ENCODE results near the gene IL17REL. TPM values are rescaled to one million over a fixed set of nuclear protein-coding genes. Genes with fewer than 3 reads are reported as not detected.

Gene IL17REL
- polyA plus RNA-seq, 3 donors: 0.03 to 0.06 TPM; not detected in 1

DNA sequence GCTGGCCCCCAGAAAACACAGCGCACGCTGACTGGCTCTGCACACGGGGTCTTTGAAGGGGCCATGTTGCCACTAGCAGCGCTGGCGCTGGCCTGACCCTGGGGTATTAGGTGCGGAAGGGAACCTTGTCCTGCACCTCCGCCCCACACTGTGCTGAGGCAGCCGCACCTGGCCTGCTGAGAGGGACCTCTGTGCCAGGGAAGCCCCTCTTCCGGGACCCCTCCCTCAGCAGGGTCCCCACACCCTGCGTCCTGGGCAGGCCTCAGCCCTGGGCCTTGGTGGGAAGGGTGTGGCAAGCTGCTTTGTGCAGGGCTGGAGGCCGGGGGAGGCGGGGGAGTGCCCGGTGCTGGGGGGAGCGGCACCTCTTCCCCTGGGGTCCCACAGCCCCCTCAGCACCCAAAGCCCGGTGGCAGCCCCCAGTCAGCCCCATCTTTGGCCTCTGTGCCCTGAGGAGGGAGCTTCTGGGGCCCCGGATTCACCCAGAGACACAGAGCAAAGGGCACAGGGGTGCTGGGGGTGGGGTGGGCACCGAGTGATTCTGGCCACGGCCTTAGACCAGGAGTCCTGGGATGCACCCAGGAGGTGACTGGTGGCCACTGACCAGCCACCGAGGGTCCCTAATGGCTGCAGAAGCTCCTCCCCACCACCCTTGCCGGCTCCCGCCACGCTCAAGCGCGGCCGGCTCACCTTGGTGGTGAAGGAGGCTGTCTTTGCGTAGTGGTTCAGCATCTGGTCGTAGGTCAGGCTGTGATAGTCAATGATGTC is 34.1 kb upstream of the IL17REL start:
- no peak for DNase-seq

DNA sequence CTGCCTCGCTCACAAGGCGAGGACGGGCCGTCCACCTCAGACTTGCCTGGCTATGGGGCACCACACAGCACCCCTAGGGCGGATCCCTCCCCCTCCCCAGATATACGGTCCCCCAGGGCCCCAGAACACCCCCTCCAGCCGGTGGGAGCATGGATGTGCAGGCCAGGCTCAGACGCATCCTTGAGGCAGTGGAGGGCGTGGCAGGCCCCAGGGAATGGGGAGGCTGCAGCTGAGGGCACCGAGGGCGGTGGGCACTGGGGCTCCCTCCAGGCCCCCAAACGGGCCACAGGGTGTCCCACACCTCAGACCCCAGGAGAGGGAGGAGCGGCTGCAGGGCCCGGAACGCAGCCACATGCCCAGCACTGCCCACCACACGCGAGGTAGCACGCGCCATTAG is 33.5 kb upstream of the IL17REL start:
- no peak for DNase-seq

DNA sequence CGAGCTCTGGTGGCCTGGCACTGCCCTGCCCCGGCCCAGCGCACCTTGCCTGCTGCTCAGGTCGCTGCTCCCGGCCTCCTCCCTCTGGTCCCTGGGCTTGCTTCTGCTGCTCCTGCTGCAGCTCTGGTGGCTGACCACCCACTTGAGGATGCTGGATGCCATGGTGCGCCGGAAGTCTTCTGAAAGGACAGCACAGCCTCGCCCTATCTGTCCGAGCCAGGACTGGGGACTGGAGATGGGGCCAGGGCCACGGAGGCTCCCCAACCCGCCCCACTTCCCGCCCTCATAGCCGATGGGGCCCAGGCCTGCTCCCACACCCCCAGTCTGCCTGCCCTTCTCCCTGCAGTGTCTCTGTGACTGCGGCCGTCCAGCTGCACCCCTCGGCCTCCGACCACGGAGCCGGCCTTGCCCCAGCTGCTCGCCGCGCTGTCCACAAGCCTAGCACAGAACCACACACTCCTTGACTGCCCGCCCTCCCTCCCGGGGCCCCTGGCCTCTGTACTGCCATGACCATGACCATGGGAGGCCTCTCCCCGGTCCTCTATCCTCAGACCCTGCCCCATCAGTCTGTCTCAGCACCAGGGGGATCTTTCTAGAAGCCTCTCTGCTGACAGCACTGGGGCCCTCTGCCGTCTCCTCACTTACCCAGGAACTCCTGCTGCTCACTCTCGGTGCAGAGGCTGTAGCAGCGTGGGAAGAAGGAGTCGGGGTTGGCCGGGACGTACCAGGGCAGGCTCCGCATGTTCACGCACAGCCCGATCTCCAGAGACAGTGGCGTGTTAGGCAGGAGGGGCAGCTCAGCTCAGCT is 32.9 kb upstream of the IL17REL start:
- DNase-seq: no peak

DNA sequence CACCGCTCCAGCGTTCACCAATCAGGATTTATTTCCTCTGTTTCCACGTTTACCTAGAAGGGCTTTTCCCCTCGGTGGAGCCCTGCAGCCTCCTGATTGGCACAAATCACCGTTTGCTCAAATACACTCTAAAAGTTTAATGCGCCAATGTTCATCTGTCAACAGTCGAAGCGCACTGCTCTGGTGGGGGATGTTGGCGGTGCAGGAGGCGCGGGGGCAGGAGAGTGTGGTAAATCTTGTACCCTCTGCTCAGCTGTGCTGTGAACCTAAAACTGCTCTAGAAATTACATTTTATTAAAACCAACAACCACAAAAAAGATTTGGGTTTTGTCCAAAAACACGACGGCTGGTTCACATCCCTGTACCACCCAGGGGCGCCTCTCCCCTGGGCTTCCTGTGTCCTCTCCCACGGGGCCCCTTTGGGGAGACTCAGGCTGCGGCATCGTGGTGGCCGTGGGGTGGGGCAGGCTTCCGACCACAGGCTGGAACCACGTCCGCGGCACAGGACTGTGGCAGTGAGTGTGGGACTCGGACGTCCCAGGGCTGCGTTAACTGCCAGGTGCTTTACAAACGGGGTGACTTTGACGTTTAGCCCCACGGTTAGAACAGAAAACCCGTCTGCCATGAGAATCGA is 32.0 kb upstream of the IL17REL start:
- no peak for DNase-seq

DNA sequence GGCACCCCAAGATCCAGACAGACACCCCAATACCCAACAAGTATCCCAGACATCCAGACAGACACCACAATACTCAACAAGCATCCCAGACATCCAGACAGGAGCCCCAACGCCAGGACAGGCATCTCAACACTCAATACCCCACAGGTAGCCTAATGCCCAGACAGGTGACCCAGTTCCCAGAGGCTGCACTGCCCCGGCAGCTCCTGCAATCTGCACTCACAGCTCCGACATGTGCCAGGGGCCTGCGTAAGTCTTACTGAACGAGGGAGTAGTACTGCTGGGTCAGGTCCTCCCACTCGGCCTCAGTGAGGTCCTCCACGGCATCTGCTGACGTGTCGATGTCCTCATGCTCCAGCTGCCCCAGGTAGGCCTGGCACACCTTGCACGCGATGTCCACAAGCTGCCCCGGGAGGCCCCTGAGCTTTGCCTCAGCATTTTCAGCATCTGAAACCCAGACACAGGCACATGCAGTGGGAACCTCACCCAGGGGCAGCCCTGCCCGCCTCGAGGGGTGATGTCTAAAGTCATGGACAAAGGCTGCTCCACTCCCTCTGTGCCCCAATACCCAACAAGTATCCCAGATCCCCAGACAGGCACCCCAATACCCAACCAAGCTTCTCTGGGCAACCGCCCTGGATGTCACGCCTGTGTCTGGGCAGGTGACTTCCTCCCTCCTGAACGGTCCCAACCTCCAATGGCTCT is 28.9 kb upstream of the IL17REL start:
- no peak for DNase-seq

DNA sequence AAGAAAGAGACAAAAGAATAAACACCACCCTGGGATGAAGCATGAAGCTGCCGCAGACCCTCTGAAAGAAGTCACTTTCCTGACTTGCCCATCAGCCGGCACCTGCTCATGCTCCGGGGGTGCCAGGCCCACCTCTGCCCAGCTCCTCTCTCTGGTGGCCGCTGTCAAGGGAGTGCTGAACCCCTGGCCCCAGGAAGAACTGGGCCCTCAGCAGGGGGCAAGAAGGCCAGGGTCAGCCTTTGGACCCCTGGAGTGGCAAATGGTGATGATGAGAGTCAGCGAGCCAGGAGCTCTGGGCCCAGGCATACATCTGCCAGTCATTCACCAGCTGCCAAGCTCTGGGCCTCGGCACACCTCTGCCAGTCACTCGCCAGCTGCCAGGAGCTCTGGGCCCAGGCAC is 28.2 kb upstream of the IL17REL start:
- DNase-seq: no peak

DNA sequence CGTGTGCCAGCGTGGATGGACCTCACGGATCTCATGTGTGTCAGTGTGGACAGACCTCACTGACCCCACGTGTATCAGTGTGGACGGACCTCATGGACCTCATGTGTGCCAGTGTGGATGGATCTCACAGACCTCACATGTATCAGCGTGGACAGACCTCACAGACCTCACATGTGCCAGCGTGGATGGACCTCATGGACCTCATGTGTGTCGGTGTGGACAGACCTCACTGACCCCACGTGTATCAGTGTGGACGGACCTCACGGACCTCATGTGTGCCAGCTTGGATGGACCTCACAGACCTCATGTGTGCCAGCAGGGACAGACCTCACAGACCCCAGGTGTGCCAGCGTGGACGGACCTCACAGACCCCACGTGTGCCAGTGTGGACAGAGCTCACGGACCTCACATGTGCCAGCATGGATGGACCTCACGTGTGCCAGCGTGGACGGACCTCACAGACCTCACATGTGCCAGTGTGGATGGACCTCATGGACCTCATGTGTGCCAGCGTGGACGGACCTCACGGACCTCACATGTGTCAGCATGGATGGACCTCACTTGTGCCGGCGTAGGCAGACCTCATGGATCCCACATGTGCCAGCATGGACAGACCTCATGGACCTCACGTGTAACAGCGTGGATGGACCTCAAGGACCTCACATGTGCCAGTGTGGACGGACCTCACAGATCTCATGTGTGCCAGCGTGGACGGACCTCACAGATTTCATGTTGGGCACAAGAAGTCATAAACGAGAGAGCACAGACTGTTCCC is 27.3 kb upstream of the IL17REL start:
- DNase-seq: no peak

DNA sequence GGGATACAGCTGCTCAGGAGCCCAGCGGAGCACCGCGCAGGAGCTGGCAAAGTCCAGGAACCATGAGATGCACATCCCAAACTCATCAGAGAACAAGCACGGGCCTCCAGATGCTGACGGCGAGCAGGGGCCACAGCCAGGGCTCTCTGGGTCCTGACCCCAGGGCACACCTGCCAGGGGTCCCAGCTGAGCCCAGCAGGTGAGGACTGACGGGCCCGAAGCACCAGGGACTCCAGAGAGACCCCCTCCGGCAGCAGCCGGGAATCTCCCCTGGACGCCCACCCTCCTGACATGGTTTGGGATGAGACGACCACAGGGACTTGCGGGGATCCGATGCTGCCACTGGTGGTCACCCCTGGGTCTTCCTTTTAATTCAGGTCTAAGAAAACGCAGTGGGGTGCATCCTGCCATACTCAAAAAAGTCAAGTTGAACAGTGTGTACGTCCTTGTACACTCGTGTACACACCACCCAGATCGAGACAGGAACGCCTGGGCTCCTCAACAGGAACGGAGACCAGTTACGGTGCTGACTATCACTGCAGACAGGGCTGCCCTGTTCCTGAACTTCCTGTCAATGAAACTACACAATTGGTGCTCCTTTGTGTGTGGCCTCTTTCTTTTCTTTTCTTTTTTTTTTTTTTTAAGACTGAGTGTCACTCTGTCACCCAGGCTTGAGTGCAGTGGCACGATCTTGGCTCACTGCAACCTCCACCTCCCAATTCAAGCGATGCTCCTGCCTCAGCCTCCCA is 23.6 kb upstream of the IL17REL start:
- no peak for DNase-seq

DNA sequence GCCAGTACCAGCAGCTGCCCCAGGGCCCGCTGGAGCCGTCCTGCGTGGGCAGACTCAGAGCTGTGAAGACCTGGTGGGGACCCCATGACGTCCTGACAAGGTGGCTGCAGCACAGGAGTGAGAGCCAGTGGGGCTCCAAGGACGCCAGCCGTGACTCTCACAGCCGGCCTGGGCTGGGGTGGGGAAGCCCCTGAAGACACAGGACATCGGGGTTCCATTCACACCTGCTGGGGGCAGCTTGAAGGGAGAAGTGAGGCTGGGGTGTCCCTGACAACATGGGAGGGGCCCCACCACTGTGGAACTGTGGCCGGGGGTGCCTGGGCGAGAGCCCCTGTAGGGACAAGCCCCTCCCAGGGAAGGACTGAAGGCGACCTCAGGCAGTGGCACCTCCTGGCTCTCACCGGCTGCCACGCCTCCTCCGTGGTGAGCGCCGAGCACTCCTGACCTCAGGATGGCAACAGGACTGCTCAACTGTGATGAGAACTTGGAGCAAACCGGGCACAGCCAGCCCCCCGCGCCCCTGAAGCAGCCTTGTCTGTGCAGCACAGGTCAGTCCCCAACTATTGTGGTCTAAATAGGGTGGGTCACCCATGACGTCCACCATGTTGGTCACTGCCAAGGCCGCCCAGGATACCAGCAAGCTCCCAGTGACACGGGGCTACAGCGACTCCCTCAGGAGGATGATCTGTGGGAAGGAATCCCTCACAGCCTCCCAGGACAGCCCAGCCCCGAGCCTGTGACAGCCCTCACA is 22.7 kb upstream of the IL17REL start:
- no peak for DNase-seq

DNA sequence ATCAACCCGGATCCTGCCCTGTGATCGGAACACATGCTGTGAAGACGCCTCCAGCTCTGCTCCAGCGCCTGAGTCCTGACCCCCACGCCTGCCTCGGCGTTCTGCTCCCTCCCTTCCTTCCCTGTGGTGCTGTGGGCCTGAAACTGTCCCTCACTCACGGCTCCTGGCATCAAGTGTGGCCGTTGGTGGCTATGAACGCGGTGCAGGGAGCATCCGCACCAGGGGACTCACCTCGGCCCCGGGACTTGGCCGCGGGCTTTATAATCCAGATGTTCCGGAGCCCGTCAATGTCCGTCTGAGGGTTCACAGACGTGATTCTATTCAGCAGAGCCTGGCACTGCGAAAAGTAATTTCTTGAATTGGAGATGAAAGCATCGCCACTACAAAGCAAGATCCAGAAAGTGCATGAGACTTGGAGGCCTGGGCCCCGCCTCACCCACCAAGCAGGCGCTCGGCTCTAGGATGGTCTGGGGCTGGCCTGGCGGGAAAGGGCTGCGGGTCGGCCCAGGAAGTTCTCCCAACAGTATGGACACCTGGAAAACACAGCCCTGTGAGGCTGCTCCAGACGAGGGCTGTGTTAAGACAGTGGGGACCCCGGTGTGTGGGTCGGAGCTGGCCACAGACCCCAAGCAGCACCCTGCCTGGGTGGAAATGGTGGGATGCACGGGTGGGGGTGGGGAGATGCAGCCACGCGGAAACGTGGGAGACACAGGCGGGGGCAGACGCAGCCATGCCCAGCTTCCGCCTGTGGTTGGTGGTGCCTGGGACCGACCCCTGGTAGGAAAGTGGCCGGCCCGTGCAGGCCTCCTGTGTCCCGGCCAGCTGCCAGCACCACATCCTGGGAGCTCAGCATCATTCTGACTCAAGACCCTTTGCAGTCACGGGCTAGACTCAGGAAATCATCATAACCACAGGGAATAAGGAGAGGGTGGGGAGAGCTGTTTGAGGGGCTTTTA is 21.8 kb upstream of the IL17REL start:
- DNase-seq: no peak

DNA sequence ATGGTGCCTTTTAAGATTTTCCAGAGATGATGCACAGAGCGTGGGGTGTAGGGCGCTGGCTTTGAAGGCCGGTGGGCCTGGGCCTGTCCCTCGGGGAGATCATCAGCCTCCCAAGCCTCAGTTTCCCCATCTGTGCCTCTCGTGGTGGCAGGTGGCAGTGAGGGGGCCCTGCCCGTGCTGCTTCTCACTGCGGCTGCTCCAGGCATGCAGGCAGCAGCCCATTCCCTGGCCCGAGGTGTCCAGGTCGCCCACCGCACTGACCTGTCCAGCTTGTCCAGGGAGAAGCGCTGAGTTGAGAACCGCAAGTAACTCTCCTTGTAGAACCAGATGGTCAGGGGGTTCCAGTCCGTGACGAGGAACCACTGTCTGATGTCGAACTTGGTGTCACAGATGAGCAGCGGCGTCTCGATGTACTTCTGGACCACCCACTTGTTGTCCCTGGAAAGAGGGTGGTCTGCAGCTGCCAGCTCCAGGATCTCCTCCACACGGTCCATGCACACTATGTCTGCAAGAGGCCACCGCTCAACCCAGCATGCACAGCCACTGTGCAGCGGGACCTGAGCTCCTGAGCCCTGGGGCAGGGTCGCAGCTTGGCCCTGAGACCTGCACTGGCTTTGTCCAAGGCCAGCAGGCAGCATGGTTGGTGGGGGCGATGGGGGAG is 20.5 kb upstream of the IL17REL start:
- no peak for DNase-seq

DNA sequence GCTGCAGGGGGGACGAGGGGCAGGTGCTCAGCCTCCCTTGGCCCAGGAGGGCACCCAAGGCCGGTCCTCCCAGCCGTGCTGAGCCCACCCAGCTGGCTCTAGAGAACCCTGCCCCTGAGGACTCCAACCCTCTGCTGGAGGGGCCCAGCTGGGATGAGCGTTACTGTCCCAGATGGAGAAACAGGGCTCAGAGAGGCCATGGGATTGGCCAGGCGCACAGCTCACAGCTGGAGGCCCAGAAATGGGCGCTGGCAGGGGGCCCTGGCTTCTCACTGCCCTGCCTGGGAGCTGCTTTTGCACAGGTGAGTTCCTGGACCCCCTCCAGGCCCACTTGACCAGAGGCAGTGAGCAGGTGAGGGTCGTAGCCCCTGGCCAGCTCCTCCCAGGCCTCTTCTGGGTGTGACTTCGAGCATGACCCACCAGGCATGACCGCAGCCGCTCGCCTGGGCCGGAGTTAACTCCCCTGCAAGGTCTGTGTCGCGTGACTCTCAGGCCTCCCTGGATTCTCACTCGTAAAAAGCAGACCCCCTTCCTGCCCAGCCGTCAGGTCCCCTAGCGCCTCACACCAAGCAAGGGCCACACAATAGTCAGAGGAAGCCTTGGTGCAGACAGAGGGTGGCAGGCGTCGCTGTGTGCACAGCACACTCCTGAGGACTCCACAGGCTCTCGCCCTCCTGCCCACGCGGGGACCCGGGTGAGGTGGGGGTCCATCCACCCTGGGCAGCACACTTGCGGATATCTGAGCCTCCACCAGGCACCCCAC is 19.7 kb upstream of the IL17REL start:
- DNase-seq: no peak

DNA sequence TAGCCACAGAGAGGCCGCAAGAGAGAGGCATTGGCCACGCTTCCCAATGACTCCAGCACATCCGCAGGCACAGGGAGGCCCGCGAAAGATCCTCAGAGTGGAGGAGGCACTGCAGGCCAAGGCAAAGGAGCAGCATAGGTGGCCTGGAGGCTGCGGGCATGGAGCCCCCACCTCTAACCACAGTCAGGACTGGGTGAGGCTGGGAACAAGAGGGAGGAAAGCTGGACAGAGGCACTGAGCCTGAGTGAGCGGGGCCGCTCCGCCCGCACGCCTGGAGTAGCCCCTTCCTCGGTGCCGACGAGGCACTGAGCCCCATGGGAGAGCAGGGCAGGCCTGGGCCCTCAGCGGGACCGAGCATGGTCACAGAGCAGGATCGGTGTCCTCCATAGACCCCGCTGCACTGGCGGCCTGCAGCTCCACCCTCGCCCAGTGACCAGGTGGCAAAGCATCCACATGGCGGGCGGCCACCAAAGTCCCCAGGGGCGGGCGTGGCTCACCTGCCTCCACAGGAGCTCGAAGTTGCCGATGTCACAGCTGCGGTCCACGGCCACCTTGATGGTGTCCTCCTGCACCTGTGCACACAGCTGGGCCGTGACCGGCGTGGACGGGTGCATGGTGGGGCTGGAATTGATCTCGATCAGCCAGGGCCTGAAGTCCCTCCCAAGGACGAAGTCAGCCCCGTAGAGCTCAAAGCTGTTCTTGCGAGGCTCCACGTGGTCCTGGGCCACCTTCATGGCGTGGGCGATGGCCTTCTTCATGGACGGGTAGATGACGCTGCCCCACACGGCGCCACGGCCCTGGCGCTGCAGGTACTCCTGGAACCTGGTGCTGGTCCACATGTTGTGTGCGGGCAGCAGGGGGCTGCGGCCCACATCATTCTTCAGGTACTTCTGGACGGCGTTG is 18.9 kb upstream of the IL17REL start:
- DNase-seq: no peak

DNA sequence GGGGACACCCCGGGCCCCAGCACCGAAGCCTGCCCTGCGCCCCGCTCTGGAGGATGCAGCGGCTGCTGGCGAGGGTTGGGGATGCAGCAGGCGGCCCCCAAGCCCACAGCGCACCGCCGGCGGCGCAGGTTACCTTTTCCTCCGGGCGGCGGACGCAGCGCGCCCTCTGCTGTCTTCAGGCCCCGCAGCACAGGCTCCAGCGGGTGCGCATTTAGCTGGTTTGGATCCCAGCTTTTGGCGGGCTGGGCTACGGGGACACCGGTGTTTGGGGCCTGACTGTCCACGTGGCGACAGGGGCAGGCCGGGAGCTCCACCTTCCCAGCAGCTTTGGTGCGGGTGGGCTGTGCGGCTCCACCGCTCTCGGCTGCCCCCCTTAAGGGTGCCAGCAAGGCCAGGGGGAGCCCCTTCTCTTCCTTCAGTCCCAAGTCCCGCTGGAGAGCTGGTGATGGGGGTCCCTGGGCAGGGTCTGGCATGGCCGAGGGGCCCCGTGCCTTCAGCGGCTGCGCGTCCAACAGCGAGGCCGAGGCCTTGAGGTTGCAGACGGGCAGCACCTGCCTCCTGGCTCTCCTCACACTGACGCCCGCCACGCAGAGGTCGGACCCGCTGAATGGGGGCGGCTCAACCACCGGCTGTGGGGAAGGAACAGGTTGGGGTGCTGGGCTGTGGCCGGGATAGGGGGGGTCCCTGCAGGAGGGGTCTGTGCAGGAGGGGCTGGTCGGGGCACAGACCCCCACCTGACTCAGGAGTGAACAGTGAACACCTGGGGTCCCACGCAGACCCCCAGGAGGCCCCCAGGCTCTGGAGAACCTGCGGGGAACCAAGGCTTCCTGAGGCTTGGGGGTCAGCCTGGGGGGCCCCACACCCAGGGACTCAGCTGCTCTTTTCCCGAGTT is 18.0 kb upstream of the IL17REL start:
- DNase-seq: peak; percentile 42

All from renal pelvis (tissue), 4 donors.